ENCODE results near the gene ARMC6. TPM values are rescaled to one million over a fixed set of nuclear protein-coding genes. Genes with fewer than 3 reads are reported as not detected.
A peak's percentile ranks its signal among the peaks of the same experiment; 100 is the strongest.

ARMC6 gene
- total and polyA plus RNA-seq, 2 of the 13 experiments (the other 11 are each of a cell fraction or from before 2014, with no cell fraction given): 16.2 to 36.8 TPM

GRCh38 chr19:19094513-19094912, 61.1 kb downstream of the ARMC6 start (continued):
- no peak for TF ChIP-seq ZNF274 (CRISPR knock-in tag; IDR thresholded peaks at IDR 0.05)
- no peak for TF ChIP-seq FOXK1 (CRISPR knock-in tag; IDR thresholded peaks at IDR 0.05; ENCODE audit: borderline replicate concordance, low read depth)
- no peak for TF ChIP-seq FOXO4 (CRISPR knock-in tag; conservative IDR thresholded peaks at IDR 0.05)
- no peak for TF ChIP-seq MXD4 (CRISPR knock-in tag; IDR thresholded peaks at IDR 0.05)
- no peak for TF ChIP-seq YY1 (IDR thresholded peaks at IDR 0.05; ENCODE audit: insufficient read depth, insufficient replicate concordance, low read depth, low read length)
- TF ChIP-seq ARNTL (CRISPR knock-in tag; IDR thresholded peaks at IDR 0.05): no peak
- peak; percentile 51 for TF ChIP-seq ASH2L (IDR thresholded peaks at IDR 0.05; ENCODE audit: insufficient read length, low read depth, low read length)
- TF ChIP-seq PRDM10 (CRISPR knock-in tag; IDR thresholded peaks at IDR 0.05; ENCODE audit: low read depth): 0 out of 2 replicates have a peak, but pooled peaks have one; percentile 30
- TF ChIP-seq ZNF775 (CRISPR knock-in tag; IDR thresholded peaks at IDR 0.05; ENCODE audit: borderline replicate concordance): no peak
- TF ChIP-seq ZNF292 (CRISPR knock-in tag; IDR thresholded peaks at IDR 0.05; ENCODE audit: borderline replicate concordance, low read depth): peak; percentile 55
- TF ChIP-seq, protein P1, sequence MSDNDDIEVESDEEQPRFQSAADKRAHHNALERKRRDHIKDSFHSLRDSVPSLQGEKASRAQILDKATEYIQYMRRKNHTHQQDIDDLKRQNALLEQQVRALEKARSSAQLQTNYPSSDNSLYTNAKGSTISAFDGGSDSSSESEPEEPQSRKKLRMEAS (IDR thresholded peaks at IDR 0.05): 0 out of 2 replicates have a peak, but pooled peaks have one; percentile 31
- no peak for TF ChIP-seq ZNF143 (CRISPR knock-in tag; IDR thresholded peaks at IDR 0.05)
- TF ChIP-seq PHB2 (IDR thresholded peaks at IDR 0.05; ENCODE audit: partially characterized antibody): no peak
- TF ChIP-seq, protein P2, sequence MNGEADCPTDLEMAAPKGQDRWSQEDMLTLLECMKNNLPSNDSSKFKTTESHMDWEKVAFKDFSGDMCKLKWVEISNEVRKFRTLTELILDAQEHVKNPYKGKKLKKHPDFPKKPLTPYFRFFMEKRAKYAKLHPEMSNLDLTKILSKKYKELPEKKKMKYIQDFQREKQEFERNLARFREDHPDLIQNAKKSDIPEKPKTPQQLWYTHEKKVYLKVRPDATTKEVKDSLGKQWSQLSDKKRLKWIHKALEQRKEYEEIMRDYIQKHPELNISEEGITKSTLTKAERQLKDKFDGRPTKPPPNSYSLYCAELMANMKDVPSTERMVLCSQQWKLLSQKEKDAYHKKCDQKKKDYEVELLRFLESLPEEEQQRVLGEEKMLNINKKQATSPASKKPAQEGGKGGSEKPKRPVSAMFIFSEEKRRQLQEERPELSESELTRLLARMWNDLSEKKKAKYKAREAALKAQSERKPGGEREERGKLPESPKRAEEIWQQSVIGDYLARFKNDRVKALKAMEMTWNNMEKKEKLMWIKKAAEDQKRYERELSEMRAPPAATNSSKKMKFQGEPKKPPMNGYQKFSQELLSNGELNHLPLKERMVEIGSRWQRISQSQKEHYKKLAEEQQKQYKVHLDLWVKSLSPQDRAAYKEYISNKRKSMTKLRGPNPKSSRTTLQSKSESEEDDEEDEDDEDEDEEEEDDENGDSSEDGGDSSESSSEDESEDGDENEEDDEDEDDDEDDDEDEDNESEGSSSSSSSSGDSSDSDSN (CRISPR knock-in tag; IDR thresholded peaks at IDR 0.05): 0 out of 2 replicates have a peak, but pooled peaks have one; percentile 14
- TF ChIP-seq, protein P3, sequence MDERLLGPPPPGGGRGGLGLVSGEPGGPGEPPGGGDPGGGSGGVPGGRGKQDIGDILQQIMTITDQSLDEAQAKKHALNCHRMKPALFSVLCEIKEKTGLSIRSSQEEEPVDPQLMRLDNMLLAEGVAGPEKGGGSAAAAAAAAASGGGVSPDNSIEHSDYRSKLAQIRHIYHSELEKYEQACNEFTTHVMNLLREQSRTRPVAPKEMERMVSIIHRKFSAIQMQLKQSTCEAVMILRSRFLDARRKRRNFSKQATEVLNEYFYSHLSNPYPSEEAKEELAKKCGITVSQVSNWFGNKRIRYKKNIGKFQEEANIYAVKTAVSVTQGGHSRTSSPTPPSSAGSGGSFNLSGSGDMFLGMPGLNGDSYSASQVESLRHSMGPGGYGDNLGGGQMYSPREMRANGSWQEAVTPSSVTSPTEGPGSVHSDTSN (CRISPR knock-in tag; IDR thresholded peaks at IDR 0.05): 0 out of 2 replicates have a peak, but pooled peaks have one; percentile 30
- peak; percentile 60 for TF ChIP-seq ZMYM3 (CRISPR knock-in tag; IDR thresholded peaks at IDR 0.05)
- TF ChIP-seq MIER2 (CRISPR knock-in tag; IDR thresholded peaks at IDR 0.05): no peak
- no peak for TF ChIP-seq NFATC3 (CRISPR knock-in tag; IDR thresholded peaks at IDR 0.05)
- no peak for TF ChIP-seq IKZF4 (CRISPR knock-in tag; IDR thresholded peaks at IDR 0.05; ENCODE audit: borderline replicate concordance, low read depth, not compliant biosample characterization)
- no peak for TF ChIP-seq ZNF30 (CRISPR knock-in tag; IDR thresholded peaks at IDR 0.05)
- TF ChIP-seq REXO4 (CRISPR knock-in tag; IDR thresholded peaks at IDR 0.05; ENCODE audit: borderline replicate concordance): no peak
- no peak for TF ChIP-seq ZNF737 (CRISPR knock-in tag; IDR thresholded peaks at IDR 0.05; ENCODE audit: borderline replicate concordance)

All from HepG2 (cell line).